HUES48 (cell line): ENCODE results near the gene GLG1.
"Not testable (repeated sequence)": the region's sequence is repeated elsewhere in the genome, so short reads cannot be mapped to it uniquely, and the experiment has no call there.

Experiments
- H3K27ac ChIP-seq: one replicate; pipeline ENCODE4 v1.7.0; 2013; ENCODE audit warnings: low read depth, low read length, inconsistent platforms
- H3K27me3 ChIP-seq: 2 replicates; pipeline ENCODE4 v1.6.1; 2013; ENCODE audit warnings: mild to moderate bottlenecking, low read length; ENCODE audit not compliant: control insufficient read depth, insufficient read depth
- H3K36me3 ChIP-seq: 2 replicates; pipeline ENCODE4 v1.6.1; 2013; ENCODE audit warnings: low read length; ENCODE audit not compliant: control insufficient read depth, insufficient read depth
- H3K4me1 ChIP-seq: 2 replicates; pipeline ENCODE4 v1.6.1; 2013; ENCODE audit warnings: mild to moderate bottlenecking, low read length; ENCODE audit not compliant: control insufficient read depth, insufficient read depth
- H3K4me3 ChIP-seq: 2 replicates; pipeline ENCODE4 v1.5.1; 2013; ENCODE audit warnings: mild to moderate bottlenecking, low read depth, low read length
- H3K9ac ChIP-seq: 2 replicates; pipeline ENCODE4 v1.6.1; 2013; ENCODE audit warnings: mild to moderate bottlenecking, low read depth, low read length, moderate library complexity
- H3K9me3 ChIP-seq: 2 replicates; pipeline ENCODE4 v1.6.1; 2013; ENCODE audit warnings: low read length; ENCODE audit not compliant: control insufficient read depth, insufficient read depth

The GLG1 gene

DNA sequence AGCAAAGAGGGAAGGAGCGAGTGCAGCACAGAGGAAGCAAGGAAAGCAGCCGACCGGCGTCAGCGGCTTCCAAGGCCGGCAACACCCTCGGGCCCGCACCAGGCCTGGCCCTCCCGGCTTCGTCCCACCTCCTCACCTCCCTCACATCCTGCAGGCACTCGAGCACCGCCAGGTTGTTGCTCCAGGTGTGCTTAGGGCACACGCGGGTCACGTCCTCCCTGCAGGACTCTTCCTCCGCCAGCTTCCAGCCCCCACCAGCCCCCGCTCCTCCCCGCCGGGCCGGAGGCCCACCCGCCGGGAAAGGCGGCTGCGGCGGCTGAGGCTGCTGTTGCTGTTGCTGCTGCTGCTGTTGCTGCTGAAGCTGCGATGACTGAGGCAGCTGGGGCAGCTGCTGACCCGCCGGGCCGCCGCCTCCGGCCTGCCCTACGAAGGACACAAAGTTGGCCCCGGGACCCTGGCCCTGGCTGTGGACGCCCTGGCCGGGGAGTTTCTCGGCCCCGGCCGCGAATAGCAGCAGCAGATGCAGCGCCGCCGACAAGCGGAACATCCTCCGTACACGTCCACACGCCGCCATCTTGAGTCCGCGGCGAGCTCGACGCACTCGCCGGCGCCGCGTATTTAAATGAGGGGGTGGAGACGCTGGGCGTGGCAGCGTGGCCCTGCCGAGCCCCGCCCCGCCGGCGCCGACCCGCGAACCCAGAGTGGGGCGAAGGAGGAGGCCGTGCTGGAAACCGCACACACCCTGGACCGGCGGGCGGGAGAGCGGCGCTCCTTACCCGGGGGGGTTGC is at the start of gene GLG1:
Gene GLG1, minus strand, starts transcription at position 594 of the 789 bp plus-strand sequence. Its CDS starts 20 bp downstream, at position 574.
- Histone ChIP-seq H3K9me3 (no peaks in the 10 kb centered on the region), H3K9ac (peak within 1 kb of the TSS; percentile 93), H3K36me3 (no peaks in the 10 kb centered on the region), H3K27me3 (no peaks in the 10 kb centered on the region), H3K4me1 (peaks cover 21% of the 10 kb centered on the region), H3K4me3 (peak within 1 kb of the TSS; percentile 90), H3K27ac (peak within 1 kb of the TSS; percentile 99)

DNA sequence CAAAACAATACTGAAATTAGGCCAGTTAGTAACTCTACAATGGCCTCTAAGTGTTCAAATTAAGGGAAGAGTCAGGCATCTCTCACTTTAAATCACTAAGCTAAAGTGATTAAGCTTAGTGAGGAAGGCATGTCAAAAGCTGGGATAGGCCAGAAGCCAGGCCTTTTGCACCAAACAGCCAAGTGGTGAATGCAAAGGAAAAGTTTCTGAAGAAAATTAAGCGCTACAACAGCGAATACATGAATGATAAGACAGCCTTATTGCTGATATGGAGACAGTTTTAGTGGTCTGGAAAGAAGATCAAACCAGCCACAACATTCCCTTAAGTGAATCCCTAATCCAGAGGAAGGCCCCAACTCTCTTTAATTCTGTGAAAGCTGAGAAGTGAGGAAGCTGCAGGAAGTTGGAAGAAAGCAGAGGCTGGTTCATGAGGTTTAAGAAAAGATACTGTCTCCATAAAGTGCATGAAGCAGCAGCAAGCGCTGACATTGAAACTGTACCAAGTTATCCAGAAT is 47.7 kb upstream of the GLG1 start:
- no peaks in the 10 kb centered on the region for H3K9me3 ChIP-seq
- no peak overlapping the region for H3K27ac ChIP-seq
- no peak overlapping the region for H3K4me3 ChIP-seq
- no peaks in the 10 kb centered on the region for H3K27me3 ChIP-seq
- no peak overlapping the region for H3K9ac ChIP-seq
- no peaks in the 10 kb centered on the region for H3K4me1 ChIP-seq
- peaks cover 95% of the 10 kb centered on the region for H3K36me3 ChIP-seq

DNA sequence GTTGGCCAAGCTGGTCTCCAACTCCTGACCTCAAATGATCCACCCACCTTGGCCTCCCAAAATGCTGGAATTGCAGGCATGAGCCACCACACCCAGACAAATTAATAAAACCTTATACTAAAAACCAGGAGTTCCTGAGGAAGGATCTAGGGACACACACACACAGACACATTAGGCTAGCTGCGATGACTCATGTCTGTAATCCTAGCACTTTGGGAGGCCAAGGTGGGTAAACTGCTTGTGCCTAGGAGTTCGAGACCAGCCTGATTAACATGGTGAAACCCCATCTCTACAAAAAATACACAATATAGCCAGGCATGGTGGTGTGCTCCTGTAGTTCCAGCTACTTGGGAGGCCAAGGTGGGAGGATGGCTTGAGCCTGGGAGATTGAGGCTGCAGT is 46.0 kb upstream of the GLG1 start:
- not testable (repeated sequence) for H3K27ac ChIP-seq, H3K27me3 ChIP-seq, H3K9ac ChIP-seq, H3K4me1 ChIP-seq, H3K4me3 ChIP-seq, H3K9me3 ChIP-seq
- peaks cover 95% of the 10 kb centered on the region for H3K36me3 ChIP-seq

DNA sequence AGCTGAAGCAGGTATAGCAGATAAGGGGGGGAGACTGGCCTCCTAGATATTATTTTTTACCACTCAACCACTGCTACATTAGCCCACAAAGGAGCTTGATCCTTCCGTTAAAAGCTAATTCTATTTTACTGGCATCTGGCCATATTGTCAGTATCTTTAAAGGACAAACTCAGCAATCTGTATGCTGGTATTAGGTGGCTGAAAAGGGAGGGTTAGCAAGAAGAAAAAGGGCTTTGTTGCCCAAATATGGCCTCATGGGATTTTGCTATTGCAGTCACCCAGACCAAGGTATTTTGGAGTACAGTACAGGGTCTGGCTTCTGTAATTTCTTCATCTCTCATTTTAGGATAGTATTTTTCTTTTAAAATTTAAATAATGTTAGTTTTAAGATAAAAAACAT is 45.3 kb upstream of the GLG1 start:
- H3K27ac ChIP-seq = no peak overlapping the region
- H3K4me1 ChIP-seq = no peaks in the 10 kb centered on the region
- no peak overlapping the region for H3K9ac ChIP-seq
- no peak overlapping the region for H3K4me3 ChIP-seq
- peaks cover 97% of the 10 kb centered on the region for H3K36me3 ChIP-seq
- no peaks in the 10 kb centered on the region for H3K27me3 ChIP-seq
- no peaks in the 10 kb centered on the region for H3K9me3 ChIP-seq

DNA sequence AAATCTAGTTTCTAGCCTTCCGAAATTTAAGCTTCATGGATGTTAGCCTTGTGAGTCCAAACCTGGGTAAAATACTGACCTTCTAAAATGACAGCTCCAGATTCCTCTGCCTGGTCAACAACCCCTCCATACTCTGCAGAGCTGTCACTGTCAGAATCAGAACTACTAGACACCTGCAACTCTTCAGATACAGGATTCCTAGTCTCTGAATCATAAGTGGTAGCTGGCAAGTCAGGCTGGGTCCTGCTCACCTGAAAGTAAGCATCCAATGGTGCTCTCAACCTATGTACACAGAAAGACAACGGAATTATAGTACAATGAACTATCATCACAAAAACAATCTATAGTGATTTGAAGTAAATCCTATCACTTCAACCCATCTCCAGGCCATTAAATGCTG is 44.9 kb upstream of the GLG1 start:
- Histone ChIP-seq H3K27ac (no peak overlapping the region), H3K9me3 (no peaks in the 10 kb centered on the region), H3K36me3 (peaks cover 97% of the 10 kb centered on the region)

DNA sequence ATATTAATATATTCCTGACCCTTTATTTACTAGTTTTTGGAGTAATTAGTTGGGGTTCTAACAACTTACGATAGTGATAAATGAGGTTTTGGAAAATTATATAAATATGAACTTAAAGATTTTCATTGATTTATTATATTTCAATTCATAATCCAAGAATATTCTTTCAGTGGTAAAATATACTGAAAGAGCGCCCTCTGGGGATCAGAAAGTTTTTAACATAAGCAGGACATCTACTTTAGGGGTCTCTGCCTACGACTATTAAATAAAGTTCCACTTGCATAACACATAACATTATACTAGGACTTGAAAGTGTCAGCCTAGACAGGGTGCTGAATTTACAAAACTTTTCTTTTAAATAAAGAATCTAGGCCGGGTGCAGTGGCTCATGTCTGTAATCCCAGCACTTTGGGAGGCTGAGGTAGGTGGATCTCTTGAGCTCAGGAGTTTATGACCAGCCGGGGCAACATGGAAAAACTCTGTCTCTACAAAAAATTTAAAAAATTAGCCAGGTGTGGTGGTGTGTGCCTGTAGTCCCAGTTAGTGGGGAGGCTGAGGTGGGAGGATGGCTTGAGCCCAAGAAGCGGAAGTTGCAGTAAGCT is 44.2 kb upstream of the GLG1 start:
- Histone ChIP-seq H3K4me3 (no peak overlapping the region), H3K9me3 (no peaks in the 10 kb centered on the region), H3K27me3 (no peaks in the 10 kb centered on the region), H3K4me1 (no peaks in the 10 kb centered on the region), H3K9ac (no peak overlapping the region), H3K36me3 (peaks cover 97% of the 10 kb centered on the region), H3K27ac (no peak overlapping the region)

More for the DNA sequence above, 44.9 kb upstream of the GLG1 start:
- Histone ChIP-seq H3K4me1 (no peaks in the 10 kb centered on the region), H3K27me3 (no peaks in the 10 kb centered on the region), H3K4me3 (no peak overlapping the region), H3K9ac (no peak overlapping the region)

DNA sequence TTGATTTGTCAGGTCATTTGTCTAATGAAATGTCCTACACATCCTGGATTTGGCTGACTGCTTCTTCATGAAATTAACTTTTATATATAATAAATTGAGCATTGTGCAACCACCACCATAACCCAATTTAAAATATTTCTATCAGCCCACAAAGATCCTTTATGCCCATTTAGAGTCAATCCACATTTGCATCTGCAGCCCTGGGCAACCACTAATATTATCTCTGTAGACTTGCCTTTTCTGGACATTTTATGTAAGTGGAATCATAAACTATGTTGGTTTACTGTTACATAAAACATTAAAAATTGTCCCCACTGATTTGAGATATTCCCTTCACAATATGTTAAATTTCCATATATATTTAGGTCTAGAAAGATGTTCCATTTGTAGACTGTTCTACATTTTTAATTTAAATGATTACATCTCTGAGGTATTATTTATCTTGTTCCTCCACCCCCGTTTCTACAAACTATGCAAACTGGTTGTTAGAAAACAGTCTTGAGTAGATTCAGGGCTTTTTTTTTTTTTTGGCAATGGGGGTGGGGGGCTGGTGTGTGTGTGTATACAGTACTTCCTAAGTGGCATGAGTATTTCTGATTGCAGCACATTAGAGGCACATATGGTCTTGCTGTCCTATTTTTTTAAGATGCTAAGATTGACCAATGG is 43.1 kb upstream of the GLG1 start:
- Histone ChIP-seq H3K9me3 (no peaks in the 10 kb centered on the region), H3K9ac (no peak overlapping the region), H3K4me1 (no peaks in the 10 kb centered on the region), H3K27me3 (no peaks in the 10 kb centered on the region), H3K36me3 (peaks cover 99% of the 10 kb centered on the region), H3K27ac (no peak overlapping the region), H3K4me3 (no peak overlapping the region)

DNA sequence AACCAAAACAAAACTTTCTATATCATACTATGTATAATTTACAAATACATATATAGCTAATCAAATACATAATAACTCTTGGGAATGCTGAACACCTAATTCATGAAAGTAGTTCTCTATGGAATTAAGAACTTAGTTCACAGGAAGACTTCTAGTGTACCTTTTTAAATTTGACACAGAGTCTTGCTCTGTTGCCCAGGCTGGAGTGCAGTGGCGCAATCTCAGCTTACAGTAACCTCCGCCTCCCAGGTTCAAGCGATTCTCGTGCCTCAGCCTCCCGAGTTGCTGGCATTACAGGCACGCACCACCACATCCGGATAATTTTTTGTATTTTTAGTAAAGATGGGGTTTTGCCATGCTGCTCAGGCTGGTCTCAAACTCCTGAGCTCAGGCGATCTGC is 35.1 kb upstream of the GLG1 start:
- no peaks in the 10 kb centered on the region for H3K27me3 ChIP-seq

DNA sequence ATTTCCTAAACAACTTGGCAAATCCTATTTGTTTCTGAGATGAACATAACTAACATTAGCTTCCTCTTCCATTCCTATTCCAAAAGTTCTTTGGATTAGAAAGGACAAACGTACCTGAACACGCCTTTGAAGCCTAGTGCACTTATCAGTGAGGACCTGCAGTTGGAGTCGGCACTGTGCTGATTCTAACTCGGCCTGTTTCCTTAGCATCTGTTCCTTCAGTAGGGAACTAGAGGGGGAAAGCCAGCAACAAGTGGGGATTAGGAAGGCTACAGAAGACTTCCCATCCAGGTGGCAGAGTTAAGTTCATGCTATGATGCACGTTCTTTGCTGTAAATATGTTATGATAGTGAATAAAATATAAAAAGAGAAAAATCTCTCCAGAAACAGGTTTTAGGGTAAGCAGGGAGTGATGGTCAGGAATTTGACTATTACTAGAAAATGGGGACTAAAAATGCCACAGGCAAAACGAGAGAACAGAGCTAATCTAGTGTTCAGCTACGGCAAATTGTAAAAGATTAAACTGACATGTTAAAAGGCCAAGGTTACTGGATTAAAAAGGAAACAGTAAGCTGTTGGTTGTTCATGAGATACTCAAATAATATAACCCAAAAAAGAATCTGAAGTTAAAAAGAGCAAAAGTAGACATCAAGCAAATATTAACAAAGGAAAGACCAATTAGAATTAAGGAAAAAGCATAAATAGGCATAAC is 31.0 kb upstream of the GLG1 start:
- Histone ChIP-seq H3K9ac (no peak overlapping the region), H3K9me3 (no peaks in the 10 kb centered on the region), H3K4me3 (no peak overlapping the region), H3K4me1 (no peaks in the 10 kb centered on the region), H3K36me3 (peaks cover 97% of the 10 kb centered on the region), H3K27ac (no peak overlapping the region), H3K27me3 (no peaks in the 10 kb centered on the region)

More for the DNA sequence above, 35.1 kb upstream of the GLG1 start:
- H3K4me1 ChIP-seq = no peaks in the 10 kb centered on the region
- H3K36me3 ChIP-seq = peaks cover 98% of the 10 kb centered on the region
- H3K9me3 ChIP-seq = no peaks in the 10 kb centered on the region
- no peak overlapping the region for H3K9ac ChIP-seq
- no peak overlapping the region for H3K4me3 ChIP-seq
- H3K27ac ChIP-seq = no peak overlapping the region

DNA sequence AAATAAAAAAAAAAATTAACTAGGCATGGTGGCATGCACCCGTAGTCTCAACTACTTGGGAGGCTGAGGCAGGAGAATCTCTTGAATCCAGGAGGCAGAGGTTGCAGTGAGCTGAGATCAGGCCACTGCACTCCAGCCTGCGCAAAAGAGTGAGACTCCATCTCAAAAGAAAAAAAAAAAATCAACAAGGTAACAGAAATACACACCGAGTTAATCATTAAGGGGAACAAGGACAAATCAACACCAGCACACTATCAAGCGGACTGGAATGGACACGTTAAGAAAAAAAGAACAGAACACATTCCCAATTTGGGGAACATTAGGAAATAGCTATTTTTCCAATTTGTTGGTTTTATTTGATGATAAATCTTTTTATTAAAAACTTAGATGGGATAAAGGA is 28.4 kb upstream of the GLG1 start:
- no peaks in the 10 kb centered on the region for H3K9me3 ChIP-seq
- H3K27ac ChIP-seq = no peak overlapping the region
- no peaks in the 10 kb centered on the region for H3K4me1 ChIP-seq
- no peaks in the 10 kb centered on the region for H3K27me3 ChIP-seq
- no peak overlapping the region for H3K4me3 ChIP-seq
- H3K9ac ChIP-seq = no peak overlapping the region
- H3K36me3 ChIP-seq = peaks cover 98% of the 10 kb centered on the region
